Neuronal stem cell (in vitro differentiated cells): ENCODE measurements around the gene NOXRED1.

ENCODE experiments used
- DNase-seq: peaks from one replicate; pipeline ENCODE4 v3.0.0-alpha.2; 2013; ENCODE audit warnings: low spot score
- H2AFZ ChIP-seq: one replicate; pipeline ENCODE4 v1.6.1; 2013; ENCODE audit warnings: mild to moderate bottlenecking, low read length, inconsistent platforms
- H2AK5ac ChIP-seq: 2 replicates; pipeline ENCODE4 v1.6.1; 2013; ENCODE audit warnings: low read depth, mild to moderate bottlenecking, inconsistent platforms, low read length, moderate library complexity, mixed read lengths
- H2BK120ac ChIP-seq: 2 replicates; pipeline ENCODE4 v1.6.1; 2013; ENCODE audit warnings: low read depth, mild to moderate bottlenecking, inconsistent platforms, low read length, moderate library complexity, mixed read lengths
- H2BK12ac ChIP-seq: one replicate; pipeline ENCODE4 v1.6.1; 2013; ENCODE audit warnings: low read length, inconsistent platforms
- H2BK15ac ChIP-seq: 2 replicates; pipeline ENCODE4 v1.6.1; 2013; ENCODE audit warnings: mild to moderate bottlenecking, low read length, inconsistent platforms, mixed read lengths
- H2BK5ac ChIP-seq: one replicate; pipeline ENCODE4 v1.6.1; 2013; ENCODE audit warnings: inconsistent platforms, mild to moderate bottlenecking, low read length, moderate library complexity
- H3K14ac ChIP-seq: one replicate; pipeline ENCODE4 v1.6.1; 2013; ENCODE audit warnings: low read length, inconsistent platforms
- H3K18ac ChIP-seq: 2 replicates; pipeline ENCODE4 v1.6.1; 2013; ENCODE audit warnings: low read length, inconsistent platforms
- H3K23ac ChIP-seq: 2 replicates; pipeline ENCODE4 v1.6.1; 2013; ENCODE audit warnings: low read depth, mild to moderate bottlenecking, mixed read lengths, low read length, inconsistent platforms; ENCODE audit not compliant: poor library complexity
- H3K27ac ChIP-seq: replicated peaks from 3 replicates; pipeline ENCODE4 v1.5.1; 2013; ENCODE audit warnings: low read length, inconsistent platforms
- H3K27me3 ChIP-seq, 3 experiments: 2 replicates each; pipeline ENCODE4 v1.6.1; 2013; ENCODE audit warnings: low read length in 3 of 3, mild to moderate bottlenecking in 2 of 3, inconsistent platforms in 1 of 3, low read depth in 1 of 3, mixed read lengths in 1 of 3, moderate library complexity in 1 of 3; ENCODE audit not compliant: control insufficient read depth in 3 of 3, insufficient read depth in 3 of 3
- H3K36me3 ChIP-seq, 2 donors: replicated peaks in 1 of 2; 2 replicates each; pipeline ENCODE4 v1.6.1; 2013; ENCODE audit warnings: low read length in 2 of 2; ENCODE audit not compliant: control insufficient read depth in 2 of 2, insufficient read depth in 2 of 2
- H3K4ac ChIP-seq: 2 replicates; pipeline ENCODE4 v1.6.1; 2013; ENCODE audit warnings: inconsistent platforms, mild to moderate bottlenecking, low read length, moderate library complexity
- H3K4me1 ChIP-seq, 2 donors: 1 replicate in 1 of 2; 2 replicates in 1 of 2; pipeline ENCODE4 v1.6.1; 2013; ENCODE audit warnings: low read length in 2 of 2, low read depth in 1 of 2; ENCODE audit not compliant: control insufficient read depth in 2 of 2, insufficient read depth in 1 of 2
- H3K4me2 ChIP-seq: one replicate; pipeline ENCODE4 v1.6.1; 2013; ENCODE audit warnings: mild to moderate bottlenecking, low read length, inconsistent platforms; ENCODE audit not compliant: insufficient read depth, poor library complexity, severe bottlenecking
- H3K4me3 ChIP-seq, 2 donors: 2 replicates each; pipeline ENCODE4 v1.5.1; 2013; ENCODE audit warnings: low read length in 2 of 2, mild to moderate bottlenecking in 2 of 2, inconsistent platforms in 1 of 2, moderate library complexity in 1 of 2
- H3K79me1 ChIP-seq: one replicate; pipeline ENCODE4 v1.6.1; 2013; ENCODE audit warnings: low read depth, mild to moderate bottlenecking, inconsistent platforms, low read length, moderate library complexity
- H3K9ac ChIP-seq: one replicate; pipeline ENCODE4 v1.6.1; 2013; ENCODE audit warnings: mild to moderate bottlenecking, low read depth, low read length, inconsistent platforms; ENCODE audit not compliant: poor library complexity
- H3K9me3 ChIP-seq, 2 donors: replicated peaks in 1 of 2; 2 replicates each; pipeline versions ENCODE3 to v1.6.1; 2013; ENCODE audit warnings: low read length in 2 of 2, mild to moderate bottlenecking in 2 of 2, inconsistent platforms in 1 of 2, low read depth in 1 of 2, mixed read lengths in 1 of 2, moderate library complexity in 1 of 2; ENCODE audit not compliant: control insufficient read depth in 2 of 2, insufficient read depth in 1 of 2
- H4K8ac ChIP-seq: one replicate; pipeline ENCODE4 v1.6.1; 2013; ENCODE audit warnings: low read depth, mild to moderate bottlenecking, inconsistent platforms, low read length, moderate library complexity
- H4K91ac ChIP-seq: one replicate; pipeline ENCODE4 v1.6.1; 2013; ENCODE audit warnings: low read length, low read depth, mild to moderate bottlenecking, inconsistent platforms; ENCODE audit not compliant: poor library complexity
- WGBS, 2 donors: extraction: QIAGEN DNeasy Blood & Tissue Kit; methylation state at CpG; one replicate each; pipeline ENCODE4 v1.1.7; 2013; ENCODE audit warnings: missing lambda C conversion rate in 2 of 2, mixed read lengths in 1 of 2; ENCODE audit not compliant: insufficient read length in 2 of 2, insufficient replicate concordance in 1 of 2; ENCODE audit errors: extremely low coverage in 2 of 2; 5-methylcytosine and 5-hydroxymethylcytosine counted together

NOXRED1 gene

DNA sequence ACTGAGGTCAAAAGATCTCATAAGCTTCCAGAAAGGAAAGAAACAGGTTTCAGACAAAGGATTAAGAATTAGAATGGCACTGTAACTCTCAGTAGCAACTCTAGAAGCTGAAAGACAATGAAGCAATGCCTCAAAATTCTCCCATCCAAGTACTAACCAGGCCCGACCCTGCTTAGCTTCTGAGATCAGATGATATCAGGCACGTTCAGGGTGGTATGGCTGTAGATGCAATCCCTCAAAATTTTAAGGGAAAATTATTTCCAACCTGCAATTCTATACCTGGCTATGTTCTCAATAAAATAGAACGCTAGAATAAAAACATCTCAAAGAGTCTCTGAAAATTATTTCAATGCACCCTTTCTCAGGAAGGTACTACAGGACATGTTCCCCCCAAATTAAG is 19.6 kb downstream of the NOXRED1 start:
- Histone ChIP-seq H3K4ac (no peak overlapping the region), H3K4me3 (no peak overlapping the region), H4K91ac (no peak overlapping the region), H3K23ac (no peak overlapping the region), H3K9me3 (no peaks in the 10 kb centered on the region), H2AK5ac (no peak overlapping the region), H3K4me1 (no peaks in the 10 kb centered on the region), H3K27me3 (no peaks in the 10 kb centered on the region), H2BK15ac (no peak overlapping the region), H3K14ac (no peak overlapping the region), H3K9ac (no peak overlapping the region), H2AFZ (no peak overlapping the region), H4K8ac (no peak overlapping the region), H3K4me2 (no peak overlapping the region), H2BK120ac (no peak overlapping the region), H3K79me1 (no peaks in the 10 kb centered on the region), H3K27ac (no peak overlapping the region), H2BK12ac (no peak overlapping the region), H3K36me3 (no peaks in the 10 kb centered on the region), H3K18ac (no peak overlapping the region), H2BK5ac (no peak overlapping the region)
- no CpG with 5 or more reads among the region's 3 CpGs for WGBS, 2 donors
- DNase-seq: no peak

DNA sequence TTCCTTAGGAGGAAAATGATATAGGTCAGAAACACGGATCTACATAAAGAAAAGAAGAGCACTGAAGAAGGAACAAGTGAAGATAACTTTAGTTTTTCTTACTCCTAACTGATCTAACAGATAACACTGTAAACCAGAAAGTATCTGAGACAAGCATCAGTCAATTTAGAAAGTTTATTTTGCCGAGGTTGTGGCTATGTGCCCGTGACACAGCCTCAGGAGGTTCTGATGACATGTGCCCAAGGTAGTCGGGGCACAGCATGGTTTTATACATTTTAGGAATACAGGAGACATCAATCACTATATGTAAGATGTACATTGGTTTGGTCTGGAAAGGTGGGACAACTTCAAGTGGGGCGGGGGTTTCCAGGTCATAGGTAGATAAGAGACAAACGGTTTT is 23.1 kb downstream of the NOXRED1 start:
- Histone ChIP-seq H4K91ac (no peak overlapping the region), H4K8ac (no peak overlapping the region), H3K18ac (no peak overlapping the region), H2AK5ac (no peak overlapping the region), H3K9ac (no peak overlapping the region), H2AFZ (no peak overlapping the region), H3K23ac (no peak overlapping the region), H3K79me1 (no peaks in the 10 kb centered on the region), H3K27ac (no peak overlapping the region), H3K4ac (no peak overlapping the region), H3K4me3 (no peak overlapping the region), H2BK120ac (no peak overlapping the region), H3K4me1 (no peaks in the 10 kb centered on the region), H2BK15ac (no peak overlapping the region), H3K4me2 (no peak overlapping the region), H3K27me3 (no peaks in the 10 kb centered on the region), H3K36me3 (no peaks in the 10 kb centered on the region), H3K14ac (no peak overlapping the region), H2BK5ac (no peak overlapping the region), H3K9me3 (peaks cover 0 to 3% of the 10 kb centered on the region in 2 donors), H2BK12ac (no peak overlapping the region)
- DNase-seq: no peak
- no CpG with 5 or more reads among the region's 6 CpGs for WGBS, 2 donors

DNA sequence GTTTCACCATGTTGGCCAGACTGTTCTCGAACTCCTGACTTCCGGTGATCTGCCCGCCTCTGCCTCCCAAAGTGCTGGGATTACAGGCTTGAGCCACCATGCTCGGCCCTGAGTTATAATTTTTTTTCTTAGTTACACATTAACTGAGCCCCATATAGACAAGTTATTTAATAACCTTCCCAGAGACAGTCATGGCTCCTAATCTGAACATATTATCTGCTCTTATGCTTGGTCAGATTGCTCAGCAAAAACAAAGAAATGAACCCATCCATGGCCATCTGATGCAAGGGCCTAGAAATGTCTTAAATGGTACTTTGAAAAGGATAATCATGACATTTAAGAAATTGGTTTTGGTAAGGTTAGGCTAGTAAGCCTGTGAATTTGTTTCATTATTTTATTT is 33.1 kb downstream of the NOXRED1 start:
- no peak overlapping the region for H4K91ac ChIP-seq
- H3K4me3 ChIP-seq: no peak overlapping the region
- no CpG with 5 or more reads among the region's 4 CpGs for WGBS, 2 donors
- no peaks in the 10 kb centered on the region for H3K79me1 ChIP-seq
- H2BK15ac ChIP-seq: no peak overlapping the region
- no peak overlapping the region for H3K4ac ChIP-seq
- H3K14ac ChIP-seq: no peak overlapping the region
- H3K27ac ChIP-seq: no peak overlapping the region
- H3K27me3 ChIP-seq: no peaks in the 10 kb centered on the region
- H3K18ac ChIP-seq: no peak overlapping the region
- H2AK5ac ChIP-seq: no peak overlapping the region
- no peaks in the 10 kb centered on the region for H3K36me3 ChIP-seq
- H2BK12ac ChIP-seq: no peak overlapping the region
- H3K23ac ChIP-seq: no peak overlapping the region
- DNase-seq: no peak
- H3K9me3 ChIP-seq: no peaks in the 10 kb centered on the region
- H2BK120ac ChIP-seq: no peak overlapping the region
- no peak overlapping the region for H3K9ac ChIP-seq
- H4K8ac ChIP-seq: no peak overlapping the region
- no peak overlapping the region for H2AFZ ChIP-seq
- H2BK5ac ChIP-seq: no peak overlapping the region
- H3K4me2 ChIP-seq: no peak overlapping the region
- no peaks in the 10 kb centered on the region for H3K4me1 ChIP-seq

DNA sequence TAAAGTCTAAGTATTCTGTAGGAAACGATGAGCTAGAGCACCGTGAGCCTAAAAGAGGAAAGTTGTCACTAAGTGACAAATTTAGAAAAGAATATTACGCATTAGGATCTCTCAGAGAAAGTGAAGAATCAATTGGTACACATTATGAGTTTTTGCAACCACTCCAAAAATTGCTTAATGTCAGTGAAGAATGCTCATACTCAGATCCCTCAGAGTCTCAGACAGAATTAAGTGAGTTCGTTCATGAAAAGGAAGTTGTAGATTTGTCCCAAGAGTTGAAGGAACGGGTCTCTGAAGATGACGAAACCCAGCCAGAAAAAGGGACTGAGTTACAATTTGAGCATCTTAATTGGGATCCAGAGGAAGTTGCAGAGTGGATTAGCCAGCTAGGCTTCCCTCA is 44.6 kb downstream of the NOXRED1 start:
- H2BK5ac ChIP-seq: no peak overlapping the region
- no peak overlapping the region for H3K27ac ChIP-seq
- H4K91ac ChIP-seq: no peak overlapping the region
- no peak overlapping the region for H3K23ac ChIP-seq
- no peaks in the 10 kb centered on the region for H3K27me3 ChIP-seq
- H2AK5ac ChIP-seq: no peak overlapping the region
- H3K9ac ChIP-seq: no peak overlapping the region
- peaks cover 0 to 3% of the 10 kb centered on the region in 2 donors for H3K36me3 ChIP-seq
- H3K79me1 ChIP-seq: peaks cover 3% of the 10 kb centered on the region
- no peaks in the 10 kb centered on the region for H3K9me3 ChIP-seq
- no peak overlapping the region for H3K4ac ChIP-seq
- WGBS, 2 donors: no CpG with 5 or more reads among the region's 6 CpGs
- no peak overlapping the region for H2BK120ac ChIP-seq
- DNase-seq: no peak
- no peak overlapping the region for H3K18ac ChIP-seq
- H4K8ac ChIP-seq: no peak overlapping the region
- no peak overlapping the region for H3K14ac ChIP-seq
- H2AFZ ChIP-seq: no peak overlapping the region
- H3K4me3 ChIP-seq: no peak overlapping the region
- no peak overlapping the region for H2BK12ac ChIP-seq
- peaks cover 9 to 11% of the 10 kb centered on the region in 2 donors for H3K4me1 ChIP-seq
- no peak overlapping the region for H2BK15ac ChIP-seq
- H3K4me2 ChIP-seq: no peak overlapping the region
